Activated naive CD8-positive, alpha-beta T cell treated with anti-CD3 and anti-CD28 coated beads, Interleukin-2, amount 50 U/mL, for 24 hours (primary cell): ENCODE measurements around the gene LRRC58.
"Not testable (repeated sequence)": the region's sequence is repeated elsewhere in the genome, so short reads cannot be mapped to it uniquely, and the experiment has no call there.

Experiments used
- ATAC-seq: fragments of 150-1000 bp; cut with Tn5 transposase; one replicate; pipeline ENCODE4 v1.10.0; 2021
- DNase-seq: peaks from one replicate; pipeline ENCODE4 v3.0.0; 2021
- H3K27ac Mint-ChIP-seq: one replicate; pipeline ENCODE4 v1.8.0; 2021; ENCODE audit warnings: mild to moderate bottlenecking, mixed read lengths
- H3K27me3 Mint-ChIP-seq: one replicate; pipeline ENCODE4 v1.8.0; 2021; ENCODE audit warnings: mixed read lengths
- H3K36me3 Mint-ChIP-seq: one replicate; pipeline ENCODE4 v1.8.0; 2021; ENCODE audit warnings: low read depth, mixed read lengths
- H3K4me1 Mint-ChIP-seq: one replicate; pipeline ENCODE4 v1.8.0; 2021; ENCODE audit warnings: mixed read lengths
- H3K4me3 Mint-ChIP-seq: one replicate; pipeline ENCODE4 v1.8.0; 2021; ENCODE audit warnings: mild to moderate bottlenecking, moderate library complexity, mixed read lengths
- H3K9me3 Mint-ChIP-seq: one replicate; pipeline ENCODE4 v1.8.0; 2021; ENCODE audit warnings: mixed read lengths

LRRC58 gene

DNA sequence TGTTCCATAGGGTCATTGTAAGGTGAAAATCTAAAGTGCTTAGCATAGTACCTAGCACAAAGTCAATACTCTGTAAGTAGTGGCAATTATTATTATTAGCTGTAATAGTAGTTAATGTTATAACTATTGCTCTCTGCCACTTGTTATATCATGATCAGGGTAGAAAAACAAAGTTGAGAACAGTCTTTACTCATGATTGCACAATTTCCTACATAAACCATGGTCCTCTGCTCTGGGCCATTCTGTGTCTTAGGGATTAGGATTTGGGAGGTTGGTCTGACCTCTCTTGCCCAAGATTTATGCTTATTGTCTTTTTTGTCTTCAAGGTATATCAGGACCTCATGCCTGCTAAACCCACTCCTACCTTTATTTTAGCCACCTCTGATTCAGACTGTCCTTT, 4.3 kb upstream of the LRRC58 start:
- Mint-ChIP-seq H3K9me3 (no peaks in the 10 kb centered on the region), H3K4me3 (no peak overlapping the region), H3K4me1 (peaks cover 10% of the 10 kb centered on the region), H3K36me3 (no peaks in the 10 kb centered on the region), H3K27me3 (peaks cover 5% of the 10 kb centered on the region), H3K27ac (no peak overlapping the region)
- DNase-seq (no peak), ATAC-seq (no peak)

GRCh38 chr3:120352017-120352416, 2.9 kb upstream of the LRRC58 start:
- no peak for ATAC-seq
- H3K27me3 Mint-ChIP-seq, result peaks cover 5% of the 10 kb centered on the region

DNA sequence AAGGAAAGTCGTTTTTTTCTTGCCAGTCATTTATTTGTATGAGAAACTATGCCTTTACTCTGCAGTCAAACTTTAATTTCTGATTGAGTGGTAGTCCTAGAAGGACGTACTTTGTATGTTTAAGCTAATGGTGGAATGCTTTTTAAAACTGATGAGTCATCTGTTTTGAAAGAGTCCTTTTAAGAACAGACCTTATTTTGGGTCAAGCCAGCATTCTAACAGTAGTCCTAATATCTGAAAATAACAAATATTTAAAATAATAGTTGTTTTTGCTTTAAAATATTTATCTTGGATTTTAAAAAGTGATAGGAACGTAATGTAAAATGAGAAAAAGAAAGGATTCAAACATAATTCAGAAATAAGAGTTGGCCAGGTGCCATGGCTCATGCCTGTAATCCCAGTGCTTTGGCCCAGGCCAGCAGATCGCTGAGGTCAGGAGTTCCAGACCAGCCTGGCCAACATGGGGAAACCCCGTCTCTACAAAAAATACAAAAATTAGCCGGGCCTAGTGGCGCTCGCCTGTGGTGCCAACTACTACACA, 1.3 kb upstream of the LRRC58 start:
- Mint-ChIP-seq H3K4me1 (peaks cover 37% of the 10 kb centered on the region), H3K27me3 (peaks cover 4% of the 10 kb centered on the region), H3K9me3 (no peaks in the 10 kb centered on the region), H3K4me3 (peak overlapping the region; percentile 93), H3K27ac (peak overlapping the region; percentile 90), H3K36me3 (peaks cover 25% of the 10 kb centered on the region)
- ATAC-seq, result no peak
- DNase-seq, result no peak

More at GRCh38 chr3:120352017-120352416, 2.9 kb upstream of the LRRC58 start:
- Mint-ChIP-seq H3K9me3 (no peaks in the 10 kb centered on the region), H3K36me3 (peaks cover 11% of the 10 kb centered on the region), H3K4me1 (peaks cover 21% of the 10 kb centered on the region), H3K27ac (no peak overlapping the region), H3K4me3 (no peak overlapping the region)
- no peak for DNase-seq

- no peak for DNase-seq
- H3K27ac Mint-ChIP-seq, result peak overlapping the region; percentile 90
- H3K4me1 Mint-ChIP-seq, result peaks cover 43% of the 10 kb centered on the region
- H3K9me3 Mint-ChIP-seq, result no peaks in the 10 kb centered on the region
- no peak for ATAC-seq
- H3K4me3 Mint-ChIP-seq, result peak overlapping the region; percentile 93
- no peaks in the 10 kb centered on the region for H3K27me3 Mint-ChIP-seq
- H3K36me3 Mint-ChIP-seq, result peaks cover 31% of the 10 kb centered on the region
Observed at GRCh38 chr3:120349855-120350125, 636 bp upstream of the LRRC58 start.

- Mint-ChIP-seq H3K36me3 (peaks cover 40% of the 10 kb centered on the region), H3K9me3 (no peaks in the 10 kb centered on the region), H3K4me1 (peaks cover 55% of the 10 kb centered on the region), H3K4me3 (peak overlapping the region; percentile 93), H3K27ac (peak overlapping the region; percentile 93), H3K27me3 (no peaks in the 10 kb centered on the region)
- DNase-seq (peak; percentile 45), ATAC-seq (peak; percentile 47)
Observed at GRCh38 chr3:120348065-120348990, 826 bp downstream of the LRRC58 start.

DNA sequence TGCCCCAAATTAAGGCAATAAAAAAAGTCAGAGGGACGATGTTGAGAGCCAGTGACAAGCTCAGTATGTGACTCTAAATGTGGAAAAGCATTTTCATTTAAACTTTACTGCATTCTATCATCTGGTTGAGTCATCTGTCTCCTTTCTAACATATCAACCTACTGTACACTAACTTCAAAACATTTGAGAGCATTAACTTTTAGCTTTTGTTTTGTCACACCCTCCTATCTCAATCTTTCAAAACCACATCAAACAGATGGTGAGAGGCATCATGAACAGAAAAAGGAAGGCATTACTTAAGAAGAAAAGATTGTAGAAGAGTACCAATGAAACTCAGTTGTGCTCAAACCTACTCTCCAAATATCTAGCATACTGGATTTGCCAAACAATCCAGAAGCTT, 4.8 kb downstream of the LRRC58 start:
- Mint-ChIP-seq H3K36me3 (peaks cover 68% of the 10 kb centered on the region), H3K27ac (peak overlapping the region; percentile 37), H3K27me3 (no peaks in the 10 kb centered on the region), H3K9me3 (peaks cover 12% of the 10 kb centered on the region), H3K4me1 (peaks cover 51% of the 10 kb centered on the region), H3K4me3 (peak overlapping the region; percentile 44)
- ATAC-seq (peak; percentile 18), DNase-seq (no peak)

DNA sequence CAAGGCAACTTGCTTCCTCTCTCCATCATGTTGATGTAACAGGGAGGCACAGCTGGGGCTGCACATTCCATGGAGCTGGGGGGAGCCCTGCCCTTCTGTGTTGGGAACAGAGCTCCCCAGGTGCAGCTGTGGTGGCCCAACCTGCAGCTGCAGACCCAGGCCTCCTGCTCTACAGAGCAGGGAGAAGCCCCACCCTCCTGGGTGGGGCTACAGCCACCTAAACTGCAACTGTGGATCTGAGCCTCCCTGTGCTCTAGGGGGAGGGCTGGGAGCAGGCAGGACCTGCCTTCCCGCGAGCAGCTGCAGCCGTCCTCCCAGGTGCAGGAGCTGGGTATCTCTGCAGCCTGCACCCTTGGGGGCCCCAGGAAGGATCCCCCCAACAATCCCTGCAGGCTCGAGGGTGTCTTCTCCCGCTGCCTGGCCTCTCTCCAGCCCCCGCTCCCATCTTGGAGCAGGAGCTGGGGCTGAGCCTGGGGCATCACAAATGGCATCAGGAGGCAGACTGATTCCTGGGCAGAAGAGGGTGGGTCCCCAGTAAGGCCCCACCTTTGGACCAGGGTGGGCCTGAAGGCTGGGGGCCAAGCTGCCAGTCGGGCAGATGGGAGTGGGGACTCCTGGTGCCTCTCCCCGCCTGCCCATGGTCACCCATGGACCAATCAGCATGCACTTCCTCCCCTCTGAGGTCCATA, 7.4 kb downstream of the LRRC58 start:
- Mint-ChIP-seq H3K36me3 (peaks cover 70% of the 10 kb centered on the region), H3K4me3 (no peak overlapping the region), H3K9me3 (peaks cover 21% of the 10 kb centered on the region), H3K27me3 (no peaks in the 10 kb centered on the region), H3K27ac (no peak overlapping the region), H3K4me1 (peaks cover 61% of the 10 kb centered on the region)
- ATAC-seq, result no peak
- DNase-seq, result no peak

DNA sequence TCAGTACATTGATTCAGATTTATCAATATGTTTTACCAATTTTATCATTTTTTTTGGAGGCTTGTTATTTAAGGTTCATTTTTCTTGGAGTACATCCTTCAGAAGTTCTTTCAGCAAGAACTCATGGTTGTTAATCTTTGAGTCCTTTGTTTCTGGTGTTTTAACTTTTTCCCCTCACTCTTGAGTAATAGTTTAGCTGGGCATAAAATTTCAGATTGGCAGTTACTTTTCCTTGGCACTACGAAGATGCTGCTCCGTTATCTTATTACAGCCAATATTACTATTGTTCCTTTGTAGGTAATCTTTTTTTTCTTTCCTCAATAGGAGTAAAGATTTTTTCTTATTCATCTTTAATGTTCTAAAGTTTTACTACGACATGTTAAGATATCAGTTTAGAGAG, 9.8 kb downstream of the LRRC58 start:
- ATAC-seq (no peak), DNase-seq (no peak)
- Mint-ChIP-seq H3K36me3 (peaks cover 67% of the 10 kb centered on the region), H3K9me3 (peaks cover 21% of the 10 kb centered on the region), H3K4me1 (peaks cover 43% of the 10 kb centered on the region), H3K27ac (peak overlapping the region; percentile 73), H3K27me3 (no peaks in the 10 kb centered on the region), H3K4me3 (no peak overlapping the region)

- ATAC-seq (peak; percentile 98), DNase-seq (no peak)
- H3K4me3 Mint-ChIP-seq, result no peak overlapping the region
- peak overlapping the region; percentile 73 for H3K27ac Mint-ChIP-seq
- H3K27me3 Mint-ChIP-seq, result no peaks in the 10 kb centered on the region
- H3K9me3 Mint-ChIP-seq, result peaks cover 21% of the 10 kb centered on the region
- peaks cover 37% of the 10 kb centered on the region for H3K4me1 Mint-ChIP-seq
- peaks cover 66% of the 10 kb centered on the region for H3K36me3 Mint-ChIP-seq
Observed at GRCh38 chr3:120338517-120338916, 10.6 kb downstream of the LRRC58 start.

- H3K9me3 Mint-ChIP-seq, result no peaks in the 10 kb centered on the region
- H3K36me3 Mint-ChIP-seq, result peaks cover 47% of the 10 kb centered on the region
- no peak overlapping the region for H3K27ac Mint-ChIP-seq
- H3K4me1 Mint-ChIP-seq, result peaks cover 13% of the 10 kb centered on the region
- no peak overlapping the region for H3K4me3 Mint-ChIP-seq
- DNase-seq (no peak), ATAC-seq (no peak)
- no peaks in the 10 kb centered on the region for H3K27me3 Mint-ChIP-seq
Observed at GRCh38 chr3:120332646-120333045, 16.5 kb downstream of the LRRC58 start.

- Mint-ChIP-seq H3K36me3 (peaks cover 44% of the 10 kb centered on the region), H3K9me3 (no peaks in the 10 kb centered on the region), H3K27me3 (no peaks in the 10 kb centered on the region), H3K27ac (no peak overlapping the region), H3K4me3 (no peak overlapping the region), H3K4me1 (peaks cover 2% of the 10 kb centered on the region)
- DNase-seq (no peak), ATAC-seq (no peak)
Observed at GRCh38 chr3:120331076-120331475, 18.1 kb downstream of the LRRC58 start.

DNA sequence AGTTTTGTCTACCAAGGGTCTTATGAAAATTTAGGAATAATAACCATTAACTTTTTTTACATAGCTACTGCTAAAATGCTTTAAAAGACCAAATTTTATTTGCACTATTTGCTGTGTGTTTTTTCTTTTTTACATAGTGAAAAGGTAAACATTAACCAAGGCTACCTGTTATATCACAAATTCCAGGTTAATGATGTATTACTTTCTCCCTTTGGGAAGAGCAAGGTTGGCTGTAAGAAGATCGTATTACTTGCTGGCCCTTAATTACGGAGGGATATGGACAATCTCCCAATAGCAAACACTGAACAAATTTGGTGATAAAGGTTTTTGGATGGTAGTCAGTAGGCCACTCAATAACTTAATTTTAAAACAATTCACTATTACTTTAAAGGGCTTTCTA, 22.4 kb downstream of the LRRC58 start:
- peaks cover 5% of the 10 kb centered on the region for H3K9me3 Mint-ChIP-seq
- H3K27ac Mint-ChIP-seq, result no peak overlapping the region
- no peaks in the 10 kb centered on the region for H3K27me3 Mint-ChIP-seq
- no peak for DNase-seq
- H3K36me3 Mint-ChIP-seq, result peaks cover 48% of the 10 kb centered on the region
- no peak for ATAC-seq
- no peak overlapping the region for H3K4me3 Mint-ChIP-seq
- H3K4me1 Mint-ChIP-seq, result peaks cover 10% of the 10 kb centered on the region

DNA sequence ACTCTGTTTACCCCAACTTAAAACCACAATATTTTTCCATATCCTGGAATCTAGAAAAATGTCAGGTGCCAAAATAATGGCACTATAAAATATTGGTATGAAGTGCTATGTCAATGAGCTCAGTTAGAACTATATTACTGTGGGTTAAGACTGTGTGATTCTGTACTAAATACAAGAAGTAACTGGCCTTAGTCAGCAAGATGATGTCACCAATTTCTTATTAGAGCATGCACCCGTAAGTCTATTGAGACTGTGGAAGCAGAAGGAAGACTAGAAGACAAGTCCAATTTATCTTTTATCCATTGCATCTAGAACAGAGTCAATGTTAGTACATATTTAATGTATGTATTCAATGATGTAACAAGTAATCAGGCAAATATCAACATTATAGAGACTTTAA, 25.0 kb downstream of the LRRC58 start:
- Mint-ChIP-seq H3K27me3 (no peaks in the 10 kb centered on the region), H3K27ac (no peak overlapping the region), H3K9me3 (peaks cover 10% of the 10 kb centered on the region), H3K4me1 (peaks cover 10% of the 10 kb centered on the region), H3K36me3 (peaks cover 50% of the 10 kb centered on the region), H3K4me3 (no peak overlapping the region)
- no peak for DNase-seq
- ATAC-seq, result no peak

GRCh38 chr3:120323761-120324160, 25.4 kb downstream of the LRRC58 start:
- H3K27ac Mint-ChIP-seq, DNase-seq, H3K4me3 Mint-ChIP-seq, H3K27me3 Mint-ChIP-seq: not testable (repeated sequence)
- peaks cover 10% of the 10 kb centered on the region for H3K4me1 Mint-ChIP-seq
- peaks cover 14% of the 10 kb centered on the region for H3K9me3 Mint-ChIP-seq
- H3K36me3 Mint-ChIP-seq, result peaks cover 53% of the 10 kb centered on the region
- peak; percentile 61 for ATAC-seq
